ENCODE data around the gene MRPL3. TPM values are rescaled to one million over a fixed set of nuclear protein-coding genes. Genes with fewer than 3 reads are reported as not detected.
A peak's percentile ranks its signal among the peaks of the same experiment; 100 is the strongest.

The MRPL3 gene
- total RNA-seq, 4 donors from 2014 or later = 45.6 to 125 (median 104) TPM

- no peaks in the 10 kb centered on the region for H3K9me3 ChIP-seq
- intact Hi-C loops (cut with DNase I) = no loop called here
- no peak overlapping the region for H3K27ac ChIP-seq
- TF ChIP-seq POLR2A (IDR thresholded peaks at IDR 0.05) (no peak), CTCF (IDR thresholded peaks at IDR 0.05) (no peak)
- H3K36me3 ChIP-seq = no peaks in the 10 kb centered on the region
- H3K4me3 ChIP-seq = no peak overlapping the region
- H3K27me3 ChIP-seq = peaks cover 0 to 29% (median 0%) of the 10 kb centered on the region in 4 donors
- DNase-seq = no peak
- no peaks in the 10 kb centered on the region for H3K4me1 ChIP-seq
Measured at GRCh38 chr3:131532645-131533044, 29.9 kb upstream of the MRPL3 start.

- no peak overlapping the region for H3K4me3 ChIP-seq
- H3K27ac ChIP-seq = no peak overlapping the region
- TF ChIP-seq POLR2A (IDR thresholded peaks at IDR 0.05) (no peak), CTCF (IDR thresholded peaks at IDR 0.05) (no peak)
- H3K9me3 ChIP-seq = no peaks in the 10 kb centered on the region
- DNase-seq = no peak
- no peaks in the 10 kb centered on the region for H3K36me3 ChIP-seq
- 73 to 79% methylated on average over 1 of the region's 1 CpG for WGBS, 2 donors
- H3K27me3 ChIP-seq = peaks cover 0 to 40% (median 0%) of the 10 kb centered on the region in 4 donors
- intact Hi-C loops (cut with DNase I) = no loop called here
- peaks cover 0 to 8% (median 4%) of the 10 kb centered on the region in 3 donors for H3K4me1 ChIP-seq
Measured at GRCh38 chr3:131530843-131531242, 28.1 kb upstream of the MRPL3 start.

GRCh38 chr3:131530388-131530787, 27.6 kb upstream of the MRPL3 start:
- DNase-seq = no peak
- intact Hi-C loops (cut with DNase I) = no loop called here

GRCh38 chr3:131526801-131527347, 24.1 kb upstream of the MRPL3 start:
- H3K9me3 ChIP-seq = no peaks in the 10 kb centered on the region
- TF ChIP-seq POLR2A (IDR thresholded peaks at IDR 0.05) (no peak), CTCF (IDR thresholded peaks at IDR 0.05) (peak in 1 of 6 experiments; percentile 38)
- intact Hi-C loops (cut with DNase I) = no loop called here
- peak overlapping the region; percentile 6 to 54 (median 32) for H3K4me3 ChIP-seq
- DNase-seq = no peak
- 34 to 87% methylated on average over 3 to 6 of the region's 37 CpGs for WGBS, 2 donors
- H3K36me3 ChIP-seq = no peaks in the 10 kb centered on the region
- peaks cover 0 to 8% (median 4%) of the 10 kb centered on the region in 3 donors for H3K4me1 ChIP-seq
- peaks cover 0 to 41% (median 0%) of the 10 kb centered on the region in 4 donors for H3K27me3 ChIP-seq
- H3K27ac ChIP-seq = no peak overlapping the region

More at GRCh38 chr3:131530388-131530787, 27.6 kb upstream of the MRPL3 start:
- Histone ChIP-seq H3K27ac (no peak overlapping the region), H3K4me3 (no peak overlapping the region), H3K4me1 (peaks cover 0 to 8% (median 4%) of the 10 kb centered on the region in 3 donors), H3K27me3 (peaks cover 0 to 42% (median 0%) of the 10 kb centered on the region in 4 donors), H3K9me3 (no peaks in the 10 kb centered on the region), H3K36me3 (no peaks in the 10 kb centered on the region)
- TF ChIP-seq CTCF (IDR thresholded peaks at IDR 0.05) = no peak
- TF ChIP-seq POLR2A (IDR thresholded peaks at IDR 0.05) = no peak
- WGBS, 2 donors = 79 to 94% methylated on average over 1 of the region's 1 CpG

- intact Hi-C loops (cut with DNase I) = no loop called here
- Histone ChIP-seq H3K4me1 (no peaks in the 10 kb centered on the region), H3K36me3 (no peaks in the 10 kb centered on the region), H3K27me3 (no peaks in the 10 kb centered on the region), H3K9me3 (peaks cover 0 to 6% (median 0%) of the 10 kb centered on the region in 3 donors), H3K27ac (no peak overlapping the region), H3K4me3 (no peak overlapping the region)
- no peak for DNase-seq
- 70 to 79% methylated on average over 5 to 7 of the region's 7 CpGs for WGBS, 2 donors
- TF ChIP-seq POLR2A (IDR thresholded peaks at IDR 0.05) = no peak
- TF ChIP-seq CTCF (IDR thresholded peaks at IDR 0.05) = no peak
Measured at GRCh38 chr3:131518680-131519079, 15.9 kb upstream of the MRPL3 start.
